AG04450 (cell line): ENCODE data around the gene FCN3. TPM values are rescaled to one million over a fixed set of nuclear protein-coding genes. Genes with fewer than 3 reads are reported as not detected.

Experiments used
- CTCF ChIA-PET: fragments of 300-600, 350-600 bp; formaldehyde crosslinking; extraction: SDS; loops from one replicate; lab custom pipeline; 2022; ENCODE audit warnings: antibody characterized with exemption, inconsistent platforms; lab: Charles Lee
- POLR2A ChIA-PET: fragments of 350-600 bp; formaldehyde crosslinking; extraction: SDS; loops from one replicate; lab custom pipeline; 2021; ENCODE audit warnings: antibody characterized with exemption, inconsistent platforms; lab: Yijun Ruan, JAX
- DNase-seq: peaks from one replicate; pipeline ENCODE4 v3.0.0-alpha.2; 2011; ENCODE audit warnings: low read depth, low spot score
- H3K27ac ChIP-seq: one replicate; pipeline ENCODE4 v1.5.1; 2012; ENCODE audit warnings: low read depth, low read length, control low read depth
- H3K27me3 ChIP-seq: one replicate; pipeline ENCODE4 v1.6.0; 2012; ENCODE audit warnings: low read length; ENCODE audit not compliant: control insufficient read depth, insufficient read depth
- H3K4me3 ChIP-seq: 2 replicates; pipeline ENCODE4 v1.5.1; 2011; ENCODE audit warnings: mild to moderate bottlenecking, low read depth, low read length, control low read depth
- H3K9me3 ChIP-seq: 2 replicates; pipeline ENCODE4 v1.5.1; 2012; ENCODE audit warnings: low read length; ENCODE audit not compliant: control insufficient read depth, insufficient read depth
- polyA plus RNA-seq: library from polyadenylated mRNA; depleted of rRNA; stranded (reverse); fragments of >200 nt; gene quantifications from 2 replicates; pipeline ENCODE4 v1.2.3, GENCODE V29; 2011
- TF ChIP-seq, protein P1 (sequence below): IDR thresholded peaks from 2 replicates; pipeline ENCODE4 v1.5.1; 2011; ENCODE audit warnings: low read depth, low read length, control low read depth, inconsistent platforms

Gene FCN3
- polyA plus RNA-seq, 1 experiment: not detected

DNA sequence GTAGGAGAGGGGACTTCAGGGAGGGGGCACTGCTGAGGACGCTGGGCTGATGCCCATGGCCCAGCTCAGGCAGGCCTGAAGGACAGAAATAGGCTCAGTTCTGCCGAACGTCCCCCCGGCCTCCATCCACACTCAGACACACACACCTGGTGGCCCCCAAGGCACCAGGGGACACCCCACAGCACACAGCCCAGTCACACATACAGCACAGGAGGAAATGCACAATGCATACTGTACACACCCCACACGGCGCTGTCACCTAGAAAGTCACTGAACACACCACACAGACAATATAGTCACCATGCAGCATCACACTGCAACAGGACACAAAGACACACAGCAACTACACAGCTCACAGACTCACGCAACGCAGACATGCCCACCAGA is 32.2 kb downstream of the FCN3 start:
- Histone ChIP-seq H3K9me3 (no peaks in the 10 kb centered on the region; the same call in 1 of the 2 replicates), H3K4me3 (no peak overlapping the region), H3K27me3 (no peaks in the 10 kb centered on the region), H3K27ac (no peak overlapping the region)
- DNase-seq: no peak
- TF ChIP-seq, protein P1, sequence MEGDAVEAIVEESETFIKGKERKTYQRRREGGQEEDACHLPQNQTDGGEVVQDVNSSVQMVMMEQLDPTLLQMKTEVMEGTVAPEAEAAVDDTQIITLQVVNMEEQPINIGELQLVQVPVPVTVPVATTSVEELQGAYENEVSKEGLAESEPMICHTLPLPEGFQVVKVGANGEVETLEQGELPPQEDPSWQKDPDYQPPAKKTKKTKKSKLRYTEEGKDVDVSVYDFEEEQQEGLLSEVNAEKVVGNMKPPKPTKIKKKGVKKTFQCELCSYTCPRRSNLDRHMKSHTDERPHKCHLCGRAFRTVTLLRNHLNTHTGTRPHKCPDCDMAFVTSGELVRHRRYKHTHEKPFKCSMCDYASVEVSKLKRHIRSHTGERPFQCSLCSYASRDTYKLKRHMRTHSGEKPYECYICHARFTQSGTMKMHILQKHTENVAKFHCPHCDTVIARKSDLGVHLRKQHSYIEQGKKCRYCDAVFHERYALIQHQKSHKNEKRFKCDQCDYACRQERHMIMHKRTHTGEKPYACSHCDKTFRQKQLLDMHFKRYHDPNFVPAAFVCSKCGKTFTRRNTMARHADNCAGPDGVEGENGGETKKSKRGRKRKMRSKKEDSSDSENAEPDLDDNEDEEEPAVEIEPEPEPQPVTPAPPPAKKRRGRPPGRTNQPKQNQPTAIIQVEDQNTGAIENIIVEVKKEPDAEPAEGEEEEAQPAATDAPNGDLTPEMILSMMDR: no peak
- ChIA-PET POLR2A (interaction anchor here (1.0 to 1.1 kb wide), 2 partner anchors 10 to 43 kb away, joined by 5 read pairs; no protein-coding TSS in a partner anchor), CTCF (interaction anchor here (1.6 to 1.7 kb wide), 2 partner anchors 10 to 15 kb away, joined by 7 read pairs; no protein-coding TSS in a partner anchor)

- POLR2A ChIA-PET: interaction anchor here (1.0 to 1.1 kb wide), 2 partner anchors 10 to 42 kb away, joined by 5 read pairs; no protein-coding TSS in a partner anchor
- peak within 1 kb of the TSS; percentile 31 for H3K27ac ChIP-seq
- no peaks in the 10 kb centered on the region; the same call in 1 of the 2 replicates for H3K9me3 ChIP-seq
- CTCF ChIA-PET: interaction anchor here (1.6 to 1.7 kb wide), 2 partner anchors 9 to 16 kb away, joined by 7 read pairs; no protein-coding TSS in a partner anchor
- H3K4me3 ChIP-seq: peak within 1 kb of the TSS; percentile 40
- H3K27me3 ChIP-seq: no peaks in the 10 kb centered on the region
- TF ChIP-seq, protein P1: no peak
- no peak for DNase-seq
Measured at GRCh38 chr1:27341525-27342252, 32.9 kb downstream of the FCN3 start, which contains the start of gene SYTL1. Gene SYTL1 (plus strand): TSS chr1:27342022. CDS start chr1:27345335, 3,313 bp downstream.

DNA sequence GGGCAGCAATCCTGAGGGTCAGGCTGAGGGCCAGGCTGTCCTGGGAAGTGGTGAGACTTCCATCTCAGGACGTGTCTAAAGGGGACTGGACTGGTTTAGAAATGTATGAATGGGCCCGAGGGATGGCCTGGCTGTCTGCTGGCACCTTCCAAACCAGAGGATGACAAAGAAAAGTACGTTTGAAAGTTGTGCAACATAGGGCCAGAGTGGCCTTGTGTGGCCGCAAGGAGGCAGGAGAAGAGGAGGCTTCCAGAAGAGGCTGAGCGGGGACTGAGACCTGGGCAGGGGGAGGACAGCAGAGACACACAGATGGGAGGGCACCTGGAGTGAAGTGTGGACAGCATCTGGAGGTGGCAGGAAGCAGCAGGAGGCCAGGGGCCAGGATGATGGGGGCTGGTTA is 35.4 kb downstream of the FCN3 start:
- TF ChIP-seq, protein P1: no peak
- no peak for DNase-seq
- H3K27ac ChIP-seq: no peak overlapping the region
- no peaks in the 10 kb centered on the region for H3K27me3 ChIP-seq
- H3K9me3 ChIP-seq: no peaks in the 10 kb centered on the region; the same call in 1 of the 2 replicates
- POLR2A ChIA-PET: no interaction called here
- no peak overlapping the region for H3K4me3 ChIP-seq
- CTCF ChIA-PET: interaction anchor here (1.1 kb wide), 1 partner anchor 38 kb away, joined by 3 read pairs; no protein-coding TSS in a partner anchor

DNA sequence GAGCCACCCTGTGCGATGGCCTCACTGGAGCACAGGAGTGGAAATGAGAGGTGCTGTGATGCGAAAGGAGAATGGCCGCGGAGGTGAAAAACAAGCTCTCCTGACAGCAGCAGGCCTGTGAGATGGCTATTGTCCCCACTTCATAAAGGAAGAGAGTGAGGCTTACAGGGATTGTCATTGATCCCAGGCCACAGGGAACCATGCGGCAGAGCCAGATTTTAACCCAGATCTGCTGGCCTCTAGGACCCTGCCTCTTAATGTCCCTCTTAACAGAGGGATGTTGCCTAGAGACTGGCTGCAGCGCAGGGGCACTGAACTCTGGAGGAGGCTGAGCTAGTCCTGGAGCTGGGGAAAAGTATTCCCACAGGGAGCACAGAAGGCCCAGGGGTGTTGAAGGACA is 35.9 kb downstream of the FCN3 start:
- POLR2A ChIA-PET: no interaction called here
- no peak overlapping the region for H3K4me3 ChIP-seq
- DNase-seq: no peak
- TF ChIP-seq, protein P1: no peak
- H3K27ac ChIP-seq: no peak overlapping the region
- H3K9me3 ChIP-seq: no peaks in the 10 kb centered on the region; the same call in 1 of the 2 replicates
- CTCF ChIA-PET: interaction anchor here (0.6 to 1.1 kb wide), 2 partner anchors 8 to 37 kb away, joined by 3 to 4 read pairs; no protein-coding TSS in a partner anchor
- H3K27me3 ChIP-seq: no peaks in the 10 kb centered on the region

GRCh38 chr1:27336756-27337155 is 37.9 kb downstream of the FCN3 start:
- H3K27ac ChIP-seq: no peak overlapping the region
- no peak overlapping the region for H3K4me3 ChIP-seq
- no peak for DNase-seq
- no peaks in the 10 kb centered on the region for H3K9me3 ChIP-seq
- no peaks in the 10 kb centered on the region for H3K27me3 ChIP-seq
- TF ChIP-seq, protein P1: no peak
- ChIA-PET CTCF (interaction anchor here (1.1 kb wide), 1 partner anchor 10 kb away, joined by 4 read pairs; no protein-coding TSS in a partner anchor), POLR2A (no interaction called here)
